NT2/D1 (cell line): Measurements from ENCODE around the gene TMEM51.

Source experiments
- DNase-seq: peaks from one replicate; pipeline ENCODE4 v3.0.0-alpha.2; 2011; ENCODE audit warnings: low read depth, low spot score
- H3K27me3 ChIP-seq: 2 replicates; pipeline ENCODE4 v1.6.0; 2011; ENCODE audit warnings: mild to moderate bottlenecking; ENCODE audit not compliant: insufficient read length, insufficient read depth
- H3K36me3 ChIP-seq: 2 replicates; pipeline ENCODE4 v1.6.1; 2011; ENCODE audit warnings: mild to moderate bottlenecking, low read length, mixed read lengths; ENCODE audit not compliant: insufficient read depth, insufficient read length
- H3K4me1 ChIP-seq: 2 replicates; pipeline ENCODE4 v1.5.1; 2011; ENCODE audit not compliant: insufficient read depth, insufficient read length
- H3K4me3 ChIP-seq: 2 replicates; pipeline ENCODE4 v1.5.1; 2011; ENCODE audit warnings: low read depth; ENCODE audit not compliant: insufficient read length
- H3K9ac ChIP-seq: 2 replicates; pipeline ENCODE4 v1.6.0; 2011; ENCODE audit warnings: low read depth; ENCODE audit not compliant: insufficient read length
- H3K9me3 ChIP-seq: 2 replicates; pipeline ENCODE4 v1.5.1; 2011; ENCODE audit warnings: mild to moderate bottlenecking, low read length; ENCODE audit not compliant: insufficient read depth
- SUZ12 ChIP-seq: IDR thresholded peaks from 2 replicates; pipeline ENCODE4 v1.6.1; 2011; ENCODE audit not compliant: insufficient read length, insufficient read depth; ENCODE audit errors: extremely low read depth
- YY1 ChIP-seq: IDR thresholded peaks from 2 replicates; pipeline ENCODE4 v1.6.1; 2011; ENCODE audit not compliant: insufficient read length, insufficient read depth
- ZNF274 ChIP-seq: IDR thresholded peaks from 2 replicates; pipeline ENCODE4 v1.6.1; 2011; ENCODE audit warnings: mild to moderate bottlenecking, low read depth, low read length

Gene TMEM51

GRCh38 chr1:15153184-15153841 is at the start of gene TMEM51:
Gene TMEM51 (plus strand): TSS chr1:15153747. CDS start chr1:15215088, 61,341 bp downstream.
- H3K27me3 ChIP-seq: peaks cover 6% of the 10 kb centered on the region
- no peaks in the 10 kb centered on the region for H3K9me3 ChIP-seq
- no peak for DNase-seq
- no peaks in the 10 kb centered on the region for H3K36me3 ChIP-seq
- H3K9ac ChIP-seq: peak within 1 kb of the TSS; percentile 56
- peak within 1 kb of the TSS; percentile 45 for H3K4me3 ChIP-seq
- H3K4me1 ChIP-seq: peaks cover 2% of the 10 kb centered on the region
- TF ChIP-seq SUZ12 (no peak), YY1 (no peak), ZNF274 (no peak)

- Histone ChIP-seq H3K4me3 (no peak overlapping the region), H3K9me3 (no peaks in the 10 kb centered on the region; the same call in 1 of the 2 replicates), H3K9ac (no peak overlapping the region), H3K27me3 (peaks cover 22% of the 10 kb centered on the region), H3K4me1 (peaks cover 6% of the 10 kb centered on the region), H3K36me3 (no peaks in the 10 kb centered on the region)
- no peak for DNase-seq
- no peak for TF ChIP-seq YY1
- no peak for TF ChIP-seq ZNF274
- no peak for TF ChIP-seq SUZ12
These were observed 49.6 kb upstream of the TMEM51 start for GRCh38 chr1:15103906-15104305.

- no peak for DNase-seq
These were observed 48.8 kb upstream of the TMEM51 start for GRCh38 chr1:15104768-15105167.

GRCh38 chr1:15106608-15107007 is 46.9 kb upstream of the TMEM51 start:
- TF ChIP-seq ZNF274 (no peak), YY1 (no peak), SUZ12 (no peak)

More at GRCh38 chr1:15104768-15105167, 48.8 kb upstream of the TMEM51 start:
- Histone ChIP-seq H3K4me3 (no peak overlapping the region), H3K9me3 (no peaks in the 10 kb centered on the region; the same call in 1 of the 2 replicates), H3K4me1 (peaks cover 6% of the 10 kb centered on the region), H3K36me3 (no peaks in the 10 kb centered on the region), H3K9ac (no peak overlapping the region), H3K27me3 (peaks cover 22% of the 10 kb centered on the region)
- TF ChIP-seq ZNF274 (no peak), YY1 (no peak), SUZ12 (no peak)

GRCh38 chr1:15107058-15107687 is 46.4 kb upstream of the TMEM51 start:
- no peak for DNase-seq
- no peaks in the 10 kb centered on the region; the same call in 1 of the 2 replicates for H3K9me3 ChIP-seq
- H3K4me3 ChIP-seq: no peak overlapping the region
- H3K36me3 ChIP-seq: no peaks in the 10 kb centered on the region
- no peak for TF ChIP-seq YY1
- TF ChIP-seq SUZ12: no peak
- no peak for TF ChIP-seq ZNF274
- H3K4me1 ChIP-seq: peaks cover 2% of the 10 kb centered on the region
- peaks cover 3% of the 10 kb centered on the region for H3K27me3 ChIP-seq
- H3K9ac ChIP-seq: no peak overlapping the region

More at GRCh38 chr1:15106608-15107007, 46.9 kb upstream of the TMEM51 start:
- Histone ChIP-seq H3K4me3 (no peak overlapping the region), H3K27me3 (peaks cover 8% of the 10 kb centered on the region), H3K36me3 (no peaks in the 10 kb centered on the region), H3K9ac (no peak overlapping the region), H3K9me3 (no peaks in the 10 kb centered on the region; the same call in 1 of the 2 replicates), H3K4me1 (peaks cover 2% of the 10 kb centered on the region)
- DNase-seq: no peak

GRCh38 chr1:15107911-15108310 is 45.6 kb upstream of the TMEM51 start:
- Histone ChIP-seq H3K9me3 (no peaks in the 10 kb centered on the region; the same call in 1 of the 2 replicates), H3K9ac (no peak overlapping the region), H3K4me1 (peaks cover 6% of the 10 kb centered on the region), H3K27me3 (no peaks in the 10 kb centered on the region), H3K36me3 (no peaks in the 10 kb centered on the region), H3K4me3 (no peak overlapping the region)
- TF ChIP-seq YY1: no peak
- TF ChIP-seq SUZ12: no peak
- TF ChIP-seq ZNF274: no peak
- DNase-seq: no peak
